Erythroblast (primary cell): ENCODE data around the gene CEPT1.
A peak's percentile ranks its signal among the peaks of the same experiment; 100 is the strongest.

ENCODE experiments used
- GATA1 ChIP-seq: IDR thresholded peaks from 2 replicates; pipeline ENCODE4 v1.6.1; 2011; ENCODE audit warnings: low read depth, mild to moderate bottlenecking, control low read depth, low read length, moderate library complexity
- POLR2A ChIP-seq: IDR thresholded peaks from 2 replicates; pipeline ENCODE4 v1.6.1; 2011; ENCODE audit warnings: mild to moderate bottlenecking, low read length

- TF ChIP-seq POLR2A (no peak), GATA1 (peak; percentile 71)
Observed at GRCh38 chr1:111161843-111162487, 21.9 kb downstream of the CEPT1 start.
